Stimulated activated CD4-positive, alpha-beta T cell treated with anti-CD3 and anti-CD28 coated beads, Interleukin-4, amount 100 ng/mL, for 4 hours (primary cell): ENCODE measurements around the gene PRKCH.
A peak's percentile ranks its signal among the peaks of the same experiment; 100 is the strongest.

ENCODE experiments used
- DNase-seq, 2 experiments: peaks; one replicate each; pipeline ENCODE4 v3.0.0-alpha.2; 2020

Gene PRKCH

DNA sequence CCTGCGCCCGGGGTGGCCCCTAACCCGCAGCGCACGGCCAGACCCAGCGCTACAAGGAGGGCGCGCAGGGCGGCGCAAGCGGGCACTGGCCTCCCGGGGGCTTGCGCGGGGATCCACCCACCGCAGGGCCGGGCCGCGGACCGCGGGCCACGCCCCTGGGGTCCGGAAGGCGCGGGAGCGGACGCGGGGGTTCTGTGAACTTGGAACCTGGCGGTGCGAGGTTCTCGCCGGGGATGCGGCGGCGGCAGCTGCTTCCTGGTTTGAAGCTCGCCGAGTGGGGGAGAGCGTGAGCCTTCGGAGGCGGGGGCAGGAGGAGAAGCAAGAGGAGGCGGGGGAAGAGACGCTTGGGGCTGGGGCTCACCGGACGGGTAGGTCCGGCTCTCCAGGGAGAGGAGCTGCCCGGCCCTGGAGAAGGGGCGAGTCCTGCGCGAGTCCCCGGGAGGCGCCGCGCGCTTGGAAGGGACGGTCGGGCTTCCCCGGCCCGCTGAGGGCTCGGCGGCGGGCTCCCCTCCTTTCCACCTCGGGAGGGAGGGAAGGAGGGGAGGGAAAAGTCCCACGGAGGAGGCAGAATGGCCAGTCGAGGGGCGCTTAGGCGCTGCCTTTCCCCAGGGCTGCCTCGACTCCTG lies at the start of gene PRKCH:
Gene PRKCH, plus strand, starts transcription at position 195 of the 626 bp plus-strand sequence. CDS start 523 bp downstream, outside the sequence.
- DNase-seq = peak; percentile 75 to 87

- no peak for DNase-seq
Observed at GRCh38 chr14:61277232-61277631, 44.1 kb upstream of the PRKCH start.

DNA sequence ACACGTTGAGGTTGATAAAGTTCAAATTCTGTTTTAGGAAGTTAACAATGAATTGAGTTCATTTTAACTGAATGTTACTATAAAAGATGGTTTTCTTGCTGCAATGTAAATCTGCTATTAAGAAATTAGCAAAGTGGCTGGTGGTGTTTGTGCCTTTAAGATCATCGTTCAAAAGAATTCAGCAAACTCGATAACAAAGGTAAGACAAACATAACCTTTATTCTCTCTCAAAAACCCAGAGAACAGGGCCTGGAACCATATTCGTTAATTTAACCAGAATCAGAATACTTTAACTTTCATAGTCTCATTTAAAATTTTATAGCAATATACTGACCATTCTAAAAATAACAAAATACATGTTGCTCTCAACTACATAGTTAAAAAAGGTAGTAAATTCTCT lies 43.6 kb upstream of the PRKCH start:
- no peak for DNase-seq

DNA sequence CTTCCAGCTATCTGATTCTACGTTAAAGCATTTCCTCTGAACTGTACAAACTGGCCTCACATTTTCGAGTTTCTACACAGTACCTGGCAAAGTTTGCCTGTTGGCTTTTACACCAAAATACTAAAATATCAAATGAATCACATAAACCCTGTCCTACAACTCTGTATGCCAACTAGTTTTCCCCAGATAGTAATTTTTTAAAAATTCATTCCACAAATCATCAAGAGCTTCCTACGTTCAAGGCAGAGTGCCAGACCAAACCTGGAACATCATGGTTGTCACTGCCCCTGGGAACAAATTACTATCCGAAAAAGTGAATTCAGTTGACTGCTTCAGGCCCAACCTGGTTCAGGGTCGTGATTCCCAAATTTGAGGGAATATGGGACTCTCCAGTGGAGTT lies 42.3 kb upstream of the PRKCH start:
- DNase-seq = no peak

DNA sequence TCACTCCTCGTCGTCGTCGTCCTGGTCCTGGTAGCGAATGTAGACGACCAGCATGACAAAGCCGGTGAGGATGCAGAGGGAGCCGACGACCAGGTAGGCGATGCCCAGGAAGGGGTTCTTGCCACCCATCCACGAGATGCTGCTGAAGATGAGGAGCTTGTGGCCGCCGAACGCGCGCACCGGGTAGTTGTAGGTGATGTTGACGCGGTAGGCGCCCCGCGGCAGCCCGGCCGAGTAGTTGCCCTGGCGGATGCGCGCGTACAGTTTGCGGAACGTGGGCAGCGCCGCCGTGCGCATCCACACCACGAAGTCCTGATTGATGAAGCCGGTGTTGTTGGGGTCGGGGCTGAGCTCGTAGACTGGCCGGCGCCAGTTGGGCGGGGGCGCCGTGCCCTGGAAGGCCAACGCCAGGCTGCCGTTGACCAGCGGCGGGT lies 41.3 kb upstream of the PRKCH start:
- DNase-seq = peak; percentile 32 to 36

DNA sequence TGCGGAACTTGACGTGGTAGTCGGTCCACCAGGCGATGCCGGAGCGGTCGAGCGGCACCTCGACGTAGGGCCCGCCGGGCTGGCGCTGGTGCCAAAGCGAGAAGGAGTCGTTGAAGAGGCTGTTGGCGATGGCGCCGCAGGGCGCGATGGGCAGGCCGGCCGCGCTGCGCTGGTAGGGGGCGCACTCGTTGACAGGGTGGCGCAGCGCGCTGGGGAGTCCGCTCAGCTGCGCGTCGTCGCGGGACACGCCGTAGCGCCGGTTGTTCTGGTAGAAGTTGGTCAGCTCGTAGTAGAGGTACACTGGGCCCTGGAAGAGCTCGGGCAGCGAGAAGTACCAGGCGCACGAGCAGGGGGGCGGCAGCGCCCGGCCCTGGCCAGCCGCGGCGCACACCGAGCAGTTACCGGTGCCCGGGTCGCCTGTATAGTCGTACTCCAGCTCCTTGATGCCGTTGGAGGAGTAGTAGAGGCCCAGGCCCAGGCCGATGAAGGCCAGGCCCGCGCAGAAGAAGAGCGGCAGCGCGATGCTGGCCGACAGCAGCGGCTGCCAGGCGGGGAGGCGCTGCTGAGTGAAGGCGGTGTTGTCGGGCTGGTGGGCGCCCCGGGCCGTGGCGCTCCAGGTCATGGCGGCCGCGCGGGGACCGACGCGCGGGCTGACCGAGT lies 40.7 kb upstream of the PRKCH start:
- DNase-seq = peak; percentile 77 to 80

- peak; percentile 37 to 58 for DNase-seq
Observed at GRCh38 chr14:61281186-61281947, 40.0 kb upstream of the PRKCH start, which contains the start of gene TMEM30B. Gene TMEM30B (minus strand): TSS chr14:61281338. CDS start chr14:61281147, 191 bp downstream.

DNA sequence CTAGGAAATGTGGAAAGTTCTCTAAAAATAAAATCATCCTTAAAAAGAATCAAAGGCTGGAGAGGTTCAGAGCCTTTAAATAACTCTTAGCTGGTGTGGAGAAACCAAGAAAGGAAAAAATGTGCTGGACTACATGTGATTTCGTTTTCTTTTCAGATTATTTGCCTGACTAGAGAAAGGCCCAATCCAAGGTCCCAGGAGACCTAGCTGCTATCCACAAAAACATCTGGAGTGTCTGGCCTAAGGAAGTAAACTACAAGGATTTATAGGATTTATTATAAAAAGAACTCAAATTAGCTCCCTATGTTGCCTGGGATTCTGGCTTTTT lies 39.5 kb upstream of the PRKCH start:
- DNase-seq = no peak

DNA sequence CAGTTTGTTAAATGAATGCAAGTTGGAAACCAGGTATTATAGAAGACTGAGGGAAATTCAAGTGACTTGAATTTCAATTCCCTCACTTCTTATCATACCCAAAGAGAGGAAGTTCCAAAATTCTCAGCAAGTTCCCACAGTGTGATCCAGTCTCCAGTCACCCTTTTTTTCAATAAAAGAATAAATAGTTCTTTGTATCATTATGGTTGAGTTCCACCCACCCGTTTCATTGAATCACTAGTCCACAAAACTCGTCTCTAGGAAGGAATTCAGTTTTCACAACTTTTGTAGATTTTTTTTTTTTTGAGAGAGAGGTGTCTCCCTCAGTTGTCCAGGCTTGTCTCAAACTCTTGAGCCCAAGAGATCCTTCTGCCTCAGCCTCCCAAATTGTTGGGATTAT lies 38.6 kb upstream of the PRKCH start:
- no peak for DNase-seq

GRCh38 chr14:61284001-61284400 lies 37.4 kb upstream of the PRKCH start:
- no peak for DNase-seq

DNA sequence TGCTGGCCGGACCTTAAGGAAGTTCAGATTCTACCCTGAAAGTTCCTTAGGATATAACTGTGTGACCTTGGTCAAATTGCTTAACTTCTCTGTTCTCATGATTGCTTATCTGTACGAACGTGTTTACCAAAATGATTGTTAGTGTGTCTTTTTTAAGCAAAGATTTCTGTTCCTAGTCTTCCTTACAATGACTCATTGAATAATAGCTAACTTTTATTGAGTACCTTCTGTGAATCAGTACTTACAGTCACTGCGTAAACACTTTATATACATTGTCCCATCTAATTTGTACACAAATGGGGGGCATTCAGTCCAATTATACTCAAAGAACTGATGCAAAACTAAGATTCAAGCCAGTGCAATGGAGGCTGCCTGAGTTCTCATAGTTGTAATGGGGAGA lies 36.0 kb upstream of the PRKCH start:
- DNase-seq = no peak

- no peak for DNase-seq
Observed at GRCh38 chr14:61287196-61287595, 34.2 kb upstream of the PRKCH start.

GRCh38 chr14:61288228-61288627 lies 33.2 kb upstream of the PRKCH start:
- DNase-seq = no peak

DNA sequence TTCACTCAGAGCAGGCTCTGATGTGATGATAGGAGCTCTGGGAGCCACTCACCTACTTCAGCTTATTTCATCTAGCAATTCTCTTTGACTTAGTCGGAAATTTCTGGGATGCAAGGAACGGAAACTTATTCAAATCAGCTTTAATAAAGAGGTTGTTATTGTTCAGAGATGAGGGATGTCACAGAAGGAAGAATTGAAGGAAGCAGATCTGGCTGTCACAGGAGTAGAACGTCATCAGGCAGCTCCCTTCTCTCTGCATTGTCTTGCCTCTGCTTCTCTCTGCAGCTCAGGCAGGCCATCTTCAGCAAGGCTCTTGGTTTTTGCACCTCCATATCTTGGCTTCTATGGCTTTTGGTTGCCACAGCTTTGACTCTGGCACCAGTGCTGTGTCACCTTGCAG lies 32.7 kb upstream of the PRKCH start:
- DNase-seq = no peak

DNA sequence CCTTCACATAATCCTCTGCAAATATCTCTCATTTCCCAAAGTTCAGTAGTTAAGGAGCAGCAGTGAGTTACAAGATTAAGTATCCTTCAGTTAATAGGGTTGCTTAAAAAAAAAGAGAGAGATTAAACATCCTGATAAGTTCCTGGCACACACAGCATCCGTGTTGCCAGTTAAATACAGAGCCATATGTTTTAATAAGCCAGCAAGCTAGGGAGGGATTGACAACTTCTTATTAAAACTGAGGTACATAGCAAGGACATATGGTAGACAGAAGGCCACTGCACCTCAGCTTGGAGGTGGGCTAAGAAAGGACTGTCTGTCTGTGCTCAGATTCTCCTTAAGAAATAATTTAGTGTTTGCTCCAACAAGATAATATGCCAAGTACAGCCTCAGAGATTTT lies 30.7 kb upstream of the PRKCH start:
- no peak for DNase-seq

- no peak for DNase-seq
Observed at GRCh38 chr14:61296151-61296550, 25.2 kb upstream of the PRKCH start.

DNA sequence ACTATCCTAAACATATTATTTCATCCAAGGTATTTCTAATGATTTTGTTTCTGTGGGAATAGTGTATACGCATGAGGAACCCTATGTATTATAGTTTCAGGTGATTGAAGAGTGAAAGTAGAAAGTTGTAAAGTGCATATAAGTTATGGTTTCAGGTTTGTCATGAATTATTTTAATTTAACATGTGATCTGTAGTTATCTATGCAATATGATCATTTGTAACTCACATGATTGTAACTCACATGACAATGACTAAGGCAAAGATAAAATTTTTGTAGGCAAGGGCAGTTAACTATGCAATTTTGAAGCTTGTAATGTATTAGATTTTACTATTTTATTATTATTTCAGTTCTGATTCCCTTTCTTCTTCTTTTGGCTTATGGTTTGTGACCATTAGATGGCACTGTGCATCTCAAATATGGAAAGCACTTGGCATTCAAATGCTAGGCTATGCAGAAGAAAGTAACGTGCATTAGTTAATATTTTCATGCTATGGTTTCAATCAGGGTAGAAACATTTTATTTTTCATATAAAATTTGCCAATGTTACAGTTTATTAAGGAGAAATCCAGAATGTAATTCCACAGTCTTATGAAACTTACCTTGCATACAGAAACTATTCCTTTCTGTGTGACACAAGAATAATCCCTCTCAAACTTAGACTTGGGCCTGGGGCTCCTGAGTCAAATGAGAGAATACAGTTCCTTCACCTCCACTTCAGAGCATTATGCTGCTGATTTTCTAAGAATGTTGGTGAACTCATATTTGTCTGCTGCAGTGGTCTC lies 24.5 kb upstream of the PRKCH start:
- DNase-seq = no peak

DNA sequence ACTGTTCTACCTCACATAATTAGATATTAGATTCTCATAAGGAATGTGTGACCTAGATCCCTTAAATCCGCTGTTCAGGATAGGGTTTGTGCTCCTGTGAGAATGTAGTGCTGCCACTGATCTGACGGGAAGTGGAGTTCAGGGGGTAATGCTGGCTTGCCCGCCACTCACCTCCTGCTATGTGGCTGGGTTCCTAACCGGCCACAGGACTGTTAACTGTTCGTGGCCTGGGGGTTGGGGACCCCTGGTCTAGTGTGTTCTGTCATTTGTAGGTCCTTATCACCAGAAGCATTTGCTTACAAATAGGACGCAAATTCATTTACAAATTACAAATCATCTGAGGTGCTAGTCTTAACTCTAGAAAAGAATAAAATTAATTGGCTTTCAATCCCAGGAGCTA lies 23.8 kb upstream of the PRKCH start:
- DNase-seq = no peak

GRCh38 chr14:61298824-61299223 lies 22.6 kb upstream of the PRKCH start:
- no peak for DNase-seq

DNA sequence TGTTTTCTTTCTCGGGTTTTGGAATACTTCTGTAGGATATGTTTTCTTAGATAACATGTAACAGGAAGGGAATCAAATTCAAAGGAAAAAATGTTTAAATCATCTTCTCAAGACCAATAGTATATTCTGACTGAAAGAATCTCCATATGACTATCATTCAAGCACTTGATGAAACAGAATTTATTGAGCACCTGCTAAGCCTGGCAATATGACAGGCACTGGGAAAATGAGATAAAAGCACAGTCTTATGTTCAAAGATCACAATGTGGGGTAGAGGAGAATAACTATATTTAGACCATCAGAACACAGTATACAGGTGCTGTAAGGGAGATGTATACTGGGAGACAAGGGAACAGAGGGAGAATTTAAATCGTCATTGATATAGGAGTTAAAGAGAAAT lies 21.2 kb upstream of the PRKCH start:
- DNase-seq = no peak

DNA sequence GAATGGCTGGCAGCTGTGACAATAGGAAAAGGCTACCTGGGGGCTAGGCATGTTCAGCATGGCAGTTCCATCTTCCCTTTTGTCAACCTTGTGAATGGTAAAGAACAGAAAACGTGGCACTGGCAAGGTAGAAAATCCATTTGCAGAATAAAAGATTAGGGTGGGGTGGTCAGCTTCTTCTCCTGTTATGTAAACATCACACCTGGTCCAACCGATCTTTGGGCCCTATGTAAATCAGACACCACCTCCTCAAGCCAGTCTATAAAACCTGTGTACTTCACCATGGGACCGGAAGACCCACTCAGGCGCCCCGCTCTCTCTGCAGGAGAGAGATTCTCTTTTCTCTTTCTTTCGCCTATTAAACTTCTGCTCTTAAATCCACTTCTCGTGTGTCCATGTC lies 20.6 kb upstream of the PRKCH start:
- no peak for DNase-seq

DNA sequence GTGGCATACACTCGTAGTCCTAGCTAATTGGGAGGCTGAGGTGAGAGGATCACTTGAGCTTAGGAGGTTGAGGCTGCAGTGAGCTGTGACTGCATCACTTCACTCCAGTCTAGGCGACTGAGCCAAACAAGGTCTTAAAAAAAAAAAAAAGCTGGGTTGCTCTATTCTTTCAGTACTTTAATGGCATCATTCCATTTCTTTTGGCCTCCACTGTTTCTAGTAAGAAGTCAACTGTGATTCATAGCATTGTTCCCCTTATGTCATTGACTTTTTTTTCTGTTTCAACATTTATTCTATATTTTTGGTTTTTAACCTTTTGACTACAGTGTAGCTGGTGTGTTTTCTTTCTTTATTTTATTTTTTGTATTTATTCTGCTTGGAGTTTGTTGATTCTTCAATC lies 16.7 kb upstream of the PRKCH start:
- no peak for DNase-seq

DNA sequence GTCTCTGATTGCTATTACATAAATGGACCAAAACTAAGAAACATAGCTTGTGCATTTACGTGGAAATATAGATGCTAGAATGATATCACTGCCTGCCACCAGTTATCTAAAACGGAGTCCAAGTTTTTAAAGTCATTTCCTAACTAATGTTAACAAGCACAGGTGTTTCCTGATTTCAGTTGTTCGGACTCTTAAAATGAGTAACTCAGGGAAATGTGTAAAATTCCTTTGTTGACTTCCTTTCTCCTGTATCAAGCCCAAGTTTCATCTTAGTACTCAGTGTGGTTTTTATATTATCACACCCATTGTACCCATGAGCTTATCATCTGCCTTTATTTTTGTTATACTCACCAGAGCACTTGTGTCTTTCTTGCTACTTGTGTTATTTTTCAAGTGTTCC lies 13.2 kb upstream of the PRKCH start:
- DNase-seq = no peak
